WERI-Rb-1 (cell line): ENCODE results near the gene TMEM126A.
"Not testable (repeated sequence)": the region's sequence is repeated elsewhere in the genome, so short reads cannot be mapped to it uniquely, and the experiment has no call there.

Experiments used
- DNase-seq: peaks from one replicate; pipeline ENCODE4 v3.0.0-alpha.2; 2020
- H3K27ac ChIP-seq: fragments of 250-450 bp; sonication (Bioruptor Pico); 2 replicates; pipeline ENCODE4 v1.5.1; 2020; ENCODE audit warnings: mild to moderate bottlenecking, moderate library complexity
- H3K27me3 ChIP-seq: fragments of 250-450 bp; sonication (Bioruptor Pico); 2 replicates; pipeline ENCODE4 v1.5.1; 2021; ENCODE audit warnings: mild to moderate bottlenecking, low read depth, moderate library complexity; ENCODE audit not compliant: insufficient read depth, severe bottlenecking
- H3K36me3 ChIP-seq: fragments of 250-450 bp; sonication (Bioruptor Pico); 2 replicates; pipeline ENCODE4 v1.5.1; 2020; ENCODE audit warnings: mild to moderate bottlenecking, moderate library complexity
- H3K4me3 ChIP-seq: 2 replicates; pipeline ENCODE4 v1.5.1; 2011; ENCODE audit warnings: low read depth, mild to moderate bottlenecking, control low read depth, low read length
- H3K9me3 ChIP-seq: fragments of 250-450 bp; sonication (Bioruptor Pico); 2 replicates; pipeline ENCODE4 v1.5.1; 2021; ENCODE audit warnings: mild to moderate bottlenecking, moderate library complexity; ENCODE audit not compliant: severe bottlenecking
- CTCF ChIP-seq: IDR thresholded peaks from 2 replicates; pipeline ENCODE4 v1.5.1; 2011; ENCODE audit warnings: low read depth, mild to moderate bottlenecking, control low read depth, inconsistent platforms, low read length

TMEM126A gene

GRCh38 chr11:85663753-85664614 lies 16.2 kb downstream of the TMEM126A start:
- Histone ChIP-seq H3K4me3 (peak overlapping the region; percentile 99), H3K36me3 (peaks cover 56% of the 10 kb centered on the region), H3K27ac (peak overlapping the region; percentile 97), H3K9me3 (no peaks in the 10 kb centered on the region), H3K27me3 (no peaks in the 10 kb centered on the region)
- peak; percentile 80 for DNase-seq
- peak; percentile 59 for TF ChIP-seq CTCF

GRCh38 chr11:85664615-85665481 lies 17.1 kb downstream of the TMEM126A start, which contains the start of gene CREBZF:
Gene CREBZF, minus strand, starts transcription at chr11:85665129. Its CDS starts 254 bp downstream, at chr11:85664875.
- no peaks in the 10 kb centered on the region for H3K9me3 ChIP-seq
- peak within 1 kb of the TSS; percentile 99 for H3K4me3 ChIP-seq
- H3K27me3 ChIP-seq = no peaks in the 10 kb centered on the region
- H3K27ac ChIP-seq = peak within 1 kb of the TSS; percentile 97
- peaks cover 47% of the 10 kb centered on the region for H3K36me3 ChIP-seq
- peak; percentile 97 for DNase-seq
- TF ChIP-seq CTCF = no peak

DNA sequence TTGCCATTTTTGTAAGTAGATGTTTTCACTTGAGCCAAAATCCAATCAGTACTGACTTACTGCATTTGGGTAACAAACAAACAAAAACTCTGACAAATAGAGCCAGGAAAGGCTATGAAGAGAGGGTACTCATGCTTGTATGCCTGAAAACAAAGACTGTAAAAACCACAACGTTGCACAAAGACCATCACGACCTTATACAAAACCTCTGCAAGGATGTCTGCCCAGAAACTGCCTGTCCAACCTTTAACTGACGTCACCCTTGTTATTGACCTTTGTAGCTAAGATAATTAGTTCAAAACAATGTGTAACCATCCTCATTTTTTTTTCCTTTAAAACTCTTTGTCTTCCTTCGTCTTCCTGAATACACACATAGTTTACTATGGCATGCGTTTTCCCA lies 18.0 kb downstream of the TMEM126A start:
- peaks cover 38% of the 10 kb centered on the region for H3K36me3 ChIP-seq
- no peak for TF ChIP-seq CTCF
- no peaks in the 10 kb centered on the region for H3K27me3 ChIP-seq
- H3K4me3 ChIP-seq = no peak overlapping the region; the same call in 1 of the 2 replicates
- H3K27ac ChIP-seq = no peak overlapping the region
- DNase-seq = no peak
- no peaks in the 10 kb centered on the region for H3K9me3 ChIP-seq

DNA sequence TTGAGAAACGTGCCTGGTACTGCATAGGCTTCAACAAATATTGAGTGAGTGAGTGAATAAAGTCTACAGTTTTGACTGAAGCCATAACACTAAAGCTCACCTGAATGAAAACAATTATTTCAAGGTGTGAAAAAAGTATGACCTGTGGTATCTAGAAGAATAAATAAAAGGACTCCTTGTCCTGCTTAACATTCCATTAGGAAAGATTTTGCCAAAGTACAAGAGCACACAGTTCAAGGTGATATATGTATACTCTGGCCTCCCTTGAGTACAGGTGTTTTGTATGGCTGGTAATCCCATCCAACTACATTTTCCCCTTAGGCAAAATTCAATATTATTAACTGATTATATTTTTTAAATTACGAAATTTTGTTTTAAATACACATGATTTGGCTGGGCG lies 18.9 kb downstream of the TMEM126A start:
- DNase-seq = no peak
- Histone ChIP-seq H3K27ac (no peak overlapping the region), H3K36me3 (peaks cover 29% of the 10 kb centered on the region), H3K4me3 (no peak overlapping the region), H3K27me3 (no peaks in the 10 kb centered on the region), H3K9me3 (peaks cover 2% of the 10 kb centered on the region)
- TF ChIP-seq CTCF = no peak

- Histone ChIP-seq H3K4me3 (no peak overlapping the region), H3K27ac (no peak overlapping the region), H3K36me3 (peaks cover 16% of the 10 kb centered on the region), H3K9me3 (peaks cover 2% of the 10 kb centered on the region), H3K27me3 (no peaks in the 10 kb centered on the region)
- no peak for TF ChIP-seq CTCF
- no peak for DNase-seq
Observed at GRCh38 chr11:85668157-85668556, 20.4 kb downstream of the TMEM126A start.

DNA sequence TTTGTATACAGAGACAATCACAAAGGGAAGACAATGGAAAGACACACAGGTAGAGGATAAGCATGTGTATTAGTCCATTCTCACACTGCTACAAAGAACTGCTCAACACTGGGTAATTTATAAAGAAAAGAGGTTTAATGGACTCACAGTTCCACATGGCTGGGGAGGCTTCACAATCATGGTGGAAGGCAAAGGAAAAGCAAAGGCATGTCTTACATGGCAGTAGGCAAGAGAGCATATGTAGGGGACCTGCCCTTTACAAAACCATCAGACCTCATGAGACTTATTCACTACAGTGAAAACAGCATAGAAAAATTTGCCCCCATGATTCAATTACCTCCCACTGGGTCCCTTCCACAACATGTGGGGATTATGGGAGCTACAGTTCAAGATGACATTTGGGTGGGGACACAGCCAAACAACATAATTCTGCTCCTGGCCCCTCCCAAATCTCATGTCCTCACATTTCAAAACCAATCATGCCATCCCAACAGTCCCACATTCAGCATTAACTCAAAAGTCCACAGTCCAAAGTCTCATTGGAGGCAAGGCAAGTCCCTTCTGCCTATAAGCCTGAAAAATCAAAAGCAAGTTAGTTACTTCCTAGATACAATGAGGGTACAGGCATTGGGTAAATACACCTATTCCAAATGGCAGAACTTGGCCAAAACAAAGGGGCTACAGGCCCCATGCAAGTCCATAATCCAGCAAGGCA lies 23.3 kb downstream of the TMEM126A start:
- not testable (repeated sequence) for H3K36me3 ChIP-seq, DNase-seq, H3K9me3 ChIP-seq, H3K27me3 ChIP-seq, H3K4me3 ChIP-seq, H3K27ac ChIP-seq
